ENCODE measurements around the gene LRCOL1.
"Not testable (repeated sequence)": the region's sequence is repeated elsewhere in the genome, so short reads cannot be mapped to it uniquely, and the experiment has no call there.

The LRCOL1 gene

GRCh38 chr12:132600048-132601032, 10.0 kb downstream of the LRCOL1 start:
- no peak for DNase-seq (ENCODE audit: low spot score)

- not testable (repeated sequence) for DNase-seq (ENCODE audit: low spot score)
These were observed 10.9 kb downstream of the LRCOL1 start for GRCh38 chr12:132599502-132599901.

GRCh38 chr12:132597333-132598316, 12.8 kb downstream of the LRCOL1 start:
- DNase-seq (ENCODE audit: low spot score) = no peak

- no peak for DNase-seq (ENCODE audit: low spot score)
These were observed 14.4 kb downstream of the LRCOL1 start for GRCh38 chr12:132596016-132596415.

GRCh38 chr12:132595183-132595582, 15.2 kb downstream of the LRCOL1 start:
- DNase-seq (ENCODE audit: low spot score) = no peak

- DNase-seq (ENCODE audit: low spot score) = peak; percentile 90
These were observed 16.4 kb downstream of the LRCOL1 start for GRCh38 chr12:132593938-132594358.

GRCh38 chr12:132593521-132593920, 16.9 kb downstream of the LRCOL1 start:
- no peak for DNase-seq (ENCODE audit: low spot score)

- DNase-seq (ENCODE audit: low spot score) = no peak
These were observed 17.3 kb downstream of the LRCOL1 start for GRCh38 chr12:132593071-132593470.

- DNase-seq (ENCODE audit: low spot score) = no peak
These were observed 18.0 kb downstream of the LRCOL1 start for GRCh38 chr12:132592282-132592970.

- no peak for DNase-seq (ENCODE audit: low spot score)
These were observed 19.1 kb downstream of the LRCOL1 start for GRCh38 chr12:132591107-132591935.

- no peak for DNase-seq (ENCODE audit: low spot score)
These were observed 21.3 kb downstream of the LRCOL1 start for GRCh38 chr12:132588821-132589669.

- no peak for DNase-seq (ENCODE audit: low spot score)
These were observed 22.1 kb downstream of the LRCOL1 start for GRCh38 chr12:132588319-132588718.

- DNase-seq (ENCODE audit: low spot score) = no peak
These were observed 22.6 kb downstream of the LRCOL1 start for GRCh38 chr12:132587781-132588180.

- no peak for DNase-seq (ENCODE audit: low spot score)
These were observed 23.5 kb downstream of the LRCOL1 start for GRCh38 chr12:132586929-132587328.

GRCh38 chr12:132585177-132585576, 25.2 kb downstream of the LRCOL1 start:
- DNase-seq (ENCODE audit: low spot score) = no peak

GRCh38 chr12:132584429-132584828, 26.0 kb downstream of the LRCOL1 start:
- no peak for DNase-seq (ENCODE audit: low spot score)

GRCh38 chr12:132583736-132584135, 26.6 kb downstream of the LRCOL1 start:
- DNase-seq (ENCODE audit: low spot score) = no peak

GRCh38 chr12:132583411-132583710, 27.0 kb downstream of the LRCOL1 start:
- DNase-seq (ENCODE audit: low spot score) = no peak

GRCh38 chr12:132582582-132583410, 27.6 kb downstream of the LRCOL1 start:
- no peak for DNase-seq (ENCODE audit: low spot score)

All from COLO829 (cell line).